Activated naive CD4-positive, alpha-beta T cell treated with Interleukin-2 at 50 U/mL for 16 hours (primary cell): ENCODE measurements around the gene PLPP3.

Source experiments
- DNase-seq: peaks from one replicate; pipeline ENCODE4 v3.0.0-alpha.2; 2020

PLPP3 gene

GRCh38 chr1:56545711-56546110 lies 33.7 kb downstream of the PLPP3 start:
- DNase-seq = no peak

- no peak for DNase-seq
Observed at GRCh38 chr1:56543783-56544612, 35.4 kb downstream of the PLPP3 start.

GRCh38 chr1:56542651-56543050 lies 36.7 kb downstream of the PLPP3 start:
- no peak for DNase-seq

- DNase-seq = no peak
Observed at GRCh38 chr1:56541408-56541807, 38.0 kb downstream of the PLPP3 start.

GRCh38 chr1:56540467-56540866 lies 38.9 kb downstream of the PLPP3 start:
- no peak for DNase-seq

GRCh38 chr1:56539520-56539931 lies 39.8 kb downstream of the PLPP3 start:
- no peak for DNase-seq

GRCh38 chr1:56538532-56538931 lies 40.8 kb downstream of the PLPP3 start:
- no peak for DNase-seq

GRCh38 chr1:56537660-56538059 lies 41.7 kb downstream of the PLPP3 start:
- no peak for DNase-seq

GRCh38 chr1:56535939-56536338 lies 43.4 kb downstream of the PLPP3 start:
- no peak for DNase-seq

- DNase-seq = no peak
Observed at GRCh38 chr1:56535362-56535761, 44.0 kb downstream of the PLPP3 start.

GRCh38 chr1:56534130-56534651 lies 45.2 kb downstream of the PLPP3 start:
- DNase-seq = no peak

GRCh38 chr1:56533621-56534020 lies 45.7 kb downstream of the PLPP3 start:
- DNase-seq = no peak

- DNase-seq = no peak
Observed at GRCh38 chr1:56533197-56533596, 46.2 kb downstream of the PLPP3 start.

GRCh38 chr1:56532350-56532683 lies 47.0 kb downstream of the PLPP3 start:
- DNase-seq = no peak

- DNase-seq = no peak
Observed at GRCh38 chr1:56531624-56532349, 47.6 kb downstream of the PLPP3 start.

- DNase-seq = no peak
Observed at GRCh38 chr1:56529801-56530200, 49.6 kb downstream of the PLPP3 start.

- DNase-seq = no peak
Observed at GRCh38 chr1:56527548-56528302, 51.6 kb downstream of the PLPP3 start.

- no peak for DNase-seq
Observed at GRCh38 chr1:56526571-56527174, 52.7 kb downstream of the PLPP3 start.

- no peak for DNase-seq
Observed at GRCh38 chr1:56525489-56526041, 53.8 kb downstream of the PLPP3 start.

GRCh38 chr1:56524263-56524662 lies 55.1 kb downstream of the PLPP3 start:
- no peak for DNase-seq

GRCh38 chr1:56522680-56523079 lies 56.7 kb downstream of the PLPP3 start:
- no peak for DNase-seq

GRCh38 chr1:56520016-56520601 lies 59.3 kb downstream of the PLPP3 start:
- DNase-seq = no peak
